ENCODE data around the gene BPIFB4. TPM values are rescaled to one million over a fixed set of nuclear protein-coding genes. Genes with fewer than 3 reads are reported as not detected.

The BPIFB4 gene
- polyA plus RNA-seq, 1 of the 3 experiments (the other 2 are of a cell fraction) = not detected

- Histone ChIP-seq H3K9me2 (no peaks in the 10 kb centered on the region), H3K9me3 (no peaks in the 10 kb centered on the region), H3K9ac (no peak overlapping the region), H3K36me3 (replicated peaks in 1 of 2; ENCODE audit: control insufficient read depth in 1 of 2, insufficient read depth in 2 of 2, low read length in 1 of 2) (no peaks in the 10 kb centered on the region), H3K4me3 (ENCODE audit: low read depth in 2 of 2, low read length in 1 of 2) (no peak overlapping the region), H4K20me1 (ENCODE audit: insufficient read depth) (no peaks in the 10 kb centered on the region), H3K79me2 (ENCODE audit: insufficient read depth) (no peaks in the 10 kb centered on the region), H3K27ac (ENCODE audit: low read depth in 2 of 2, low read length in 1 of 2) (no peak overlapping the region), H3K4me2 (no peak overlapping the region), H2AFZ (ENCODE audit: low read depth) (no peak overlapping the region), H3F3A (replicated peaks; ENCODE audit: insufficient read depth) (no peaks in the 10 kb centered on the region), H3K27me3 (ENCODE audit: insufficient read depth) (peaks cover 55% of the 10 kb centered on the region), H3K4me1 (ENCODE audit: control insufficient read depth in 1 of 2, insufficient read depth in 2 of 2, low read depth in 1 of 2, low read length in 1 of 2) (no peaks in the 10 kb centered on the region)
- TF ChIP-seq RAD21 (IDR thresholded peaks at IDR 0.05; ENCODE audit: low read length) (no peak), FOXM1 (IDR thresholded peaks at IDR 0.05; ENCODE audit: low read depth) (no peak), RFX5 (IDR thresholded peaks at IDR 0.05; ENCODE audit: low read length) (no peak), NRF1 (IDR thresholded peaks at IDR 0.05; ENCODE audit: low read depth, low read length) (no peak), TAF1 (IDR thresholded peaks at IDR 0.05; ENCODE audit: borderline replicate concordance, low read depth, low read length) (no peak), GABPA (IDR thresholded peaks at IDR 0.05; ENCODE audit: low read depth) (no peak), TCF12 (IDR thresholded peaks at IDR 0.05) (no peak), POLR2AphosphoS5 (IDR thresholded peaks at IDR 0.05; ENCODE audit: low read depth, low read length) (no peak), CHD2 (IDR thresholded peaks at IDR 0.05; ENCODE audit: low read length, partially characterized antibody) (no peak)
- TF ChIP-seq, protein P1, sequence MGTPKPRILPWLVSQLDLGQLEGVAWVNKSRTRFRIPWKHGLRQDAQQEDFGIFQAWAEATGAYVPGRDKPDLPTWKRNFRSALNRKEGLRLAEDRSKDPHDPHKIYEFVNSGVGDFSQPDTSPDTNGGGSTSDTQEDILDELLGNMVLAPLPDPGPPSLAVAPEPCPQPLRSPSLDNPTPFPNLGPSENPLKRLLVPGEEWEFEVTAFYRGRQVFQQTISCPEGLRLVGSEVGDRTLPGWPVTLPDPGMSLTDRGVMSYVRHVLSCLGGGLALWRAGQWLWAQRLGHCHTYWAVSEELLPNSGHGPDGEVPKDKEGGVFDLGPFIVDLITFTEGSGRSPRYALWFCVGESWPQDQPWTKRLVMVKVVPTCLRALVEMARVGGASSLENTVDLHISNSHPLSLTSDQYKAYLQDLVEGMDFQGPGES (IDR thresholded peaks at IDR 0.05; ENCODE audit: low read depth, low read length) = no peak
- DNase-seq = no peak
- ChIA-PET POLR2A (no interaction called here), CTCF (interaction anchor here (1.1 kb wide), 1 partner anchor 10 kb away, joined by 5 read pairs; no protein-coding TSS in a partner anchor)
- 16% methylated on average over 13 of the region's 14 CpGs for WGBS (ENCODE audit: low lambda C conversion rate)
Observed at GRCh38 chr20:33086052-33086722, 6.7 kb downstream of the BPIFB4 start.

DNA sequence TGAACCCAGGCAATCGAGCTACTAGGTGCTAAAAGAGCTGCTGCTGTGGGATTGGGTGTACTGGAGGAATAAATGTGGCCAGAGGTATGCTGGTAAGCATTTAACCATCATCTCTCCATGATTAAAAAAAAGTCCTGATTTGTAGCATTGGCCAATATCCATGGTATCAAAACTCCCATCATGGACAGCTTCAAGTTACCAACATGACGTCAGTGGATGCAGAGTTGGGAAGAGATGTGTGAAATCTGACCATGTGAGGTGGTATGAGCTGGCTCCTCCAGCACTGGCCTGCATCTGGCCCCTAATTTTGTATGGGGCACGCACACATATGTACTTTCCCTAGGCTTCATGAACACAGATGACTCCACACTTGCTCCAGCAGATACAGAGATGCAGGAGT lies 11.7 kb downstream of the BPIFB4 start:
- Histone ChIP-seq H3K27ac (ENCODE audit: low read depth in 2 of 2, low read length in 1 of 2) (no peak overlapping the region), H3K4me1 (ENCODE audit: control insufficient read depth in 1 of 2, insufficient read depth in 2 of 2, low read depth in 1 of 2, low read length in 1 of 2) (no peaks in the 10 kb centered on the region), H3K9ac (no peak overlapping the region), H3F3A (replicated peaks; ENCODE audit: insufficient read depth) (no peaks in the 10 kb centered on the region), H2AFZ (ENCODE audit: low read depth) (no peak overlapping the region), H3K4me3 (ENCODE audit: low read depth in 2 of 2, low read length in 1 of 2) (no peak overlapping the region), H3K4me2 (no peak overlapping the region), H3K36me3 (replicated peaks in 1 of 2; ENCODE audit: control insufficient read depth in 1 of 2, insufficient read depth in 2 of 2, low read length in 1 of 2) (no peaks in the 10 kb centered on the region), H4K20me1 (ENCODE audit: insufficient read depth) (no peaks in the 10 kb centered on the region), H3K9me2 (no peaks in the 10 kb centered on the region), H3K9me3 (no peaks in the 10 kb centered on the region), H3K79me2 (ENCODE audit: insufficient read depth) (no peaks in the 10 kb centered on the region), H3K27me3 (ENCODE audit: insufficient read depth) (peaks cover 39% of the 10 kb centered on the region)
- DNase-seq = no peak
- POLR2A ChIA-PET = no interaction called here
- CTCF ChIA-PET = interaction anchor here (1.7 kb wide), 1 partner anchor 11 kb away, joined by 5 read pairs; the partner anchor contains the start of gene BPIFB4
- WGBS (ENCODE audit: low lambda C conversion rate) = 0% methylated on average over 3 of the region's 3 CpGs
- TF ChIP-seq GATA2 (CRISPR knock-in tag; IDR thresholded peaks at IDR 0.05) (no peak), POLR2AphosphoS5 (IDR thresholded peaks at IDR 0.05; ENCODE audit: low read depth, low read length) (no peak), GABPA (IDR thresholded peaks at IDR 0.05; ENCODE audit: low read depth) (no peak), YY1 (IDR thresholded peaks at IDR 0.05; ENCODE audit: low read depth) (no peak), PBX3 (IDR thresholded peaks at IDR 0.05) (no peak), USF2 (IDR thresholded peaks at IDR 0.05; ENCODE audit: borderline replicate concordance, low read depth, low read length) (no peak), EZH2phosphoT487 (IDR thresholded peaks at IDR 0.05; ENCODE audit: borderline replicate concordance, low read depth) (no peak), FOXM1 (IDR thresholded peaks at IDR 0.05; ENCODE audit: low read depth) (no peak), RFX5 (IDR thresholded peaks at IDR 0.05; ENCODE audit: low read length) (no peak), NFIC (IDR thresholded peaks at IDR 0.05; ENCODE audit: borderline replicate concordance) (no peak), USF1 (IDR thresholded peaks at IDR 0.05; ENCODE audit: borderline replicate concordance, low read depth) (no peak), TCF12 (IDR thresholded peaks at IDR 0.05) (no peak), FOXJ3 (CRISPR knock-in tag; IDR thresholded peaks at IDR 0.05) (no peak), TEAD4 (IDR thresholded peaks at IDR 0.05; ENCODE audit: borderline replicate concordance, insufficient read depth) (no peak), FOSL2 (IDR thresholded peaks at IDR 0.05; ENCODE audit: borderline replicate concordance, low read depth) (no peak), EP300 (IDR thresholded peaks at IDR 0.05; ENCODE audit: borderline replicate concordance in 1 of 2, low read depth in 1 of 2, low read length in 1 of 2) (no peak), NRF1 (IDR thresholded peaks at IDR 0.05; ENCODE audit: low read depth, low read length) (no peak)
- TF ChIP-seq, protein P2, sequence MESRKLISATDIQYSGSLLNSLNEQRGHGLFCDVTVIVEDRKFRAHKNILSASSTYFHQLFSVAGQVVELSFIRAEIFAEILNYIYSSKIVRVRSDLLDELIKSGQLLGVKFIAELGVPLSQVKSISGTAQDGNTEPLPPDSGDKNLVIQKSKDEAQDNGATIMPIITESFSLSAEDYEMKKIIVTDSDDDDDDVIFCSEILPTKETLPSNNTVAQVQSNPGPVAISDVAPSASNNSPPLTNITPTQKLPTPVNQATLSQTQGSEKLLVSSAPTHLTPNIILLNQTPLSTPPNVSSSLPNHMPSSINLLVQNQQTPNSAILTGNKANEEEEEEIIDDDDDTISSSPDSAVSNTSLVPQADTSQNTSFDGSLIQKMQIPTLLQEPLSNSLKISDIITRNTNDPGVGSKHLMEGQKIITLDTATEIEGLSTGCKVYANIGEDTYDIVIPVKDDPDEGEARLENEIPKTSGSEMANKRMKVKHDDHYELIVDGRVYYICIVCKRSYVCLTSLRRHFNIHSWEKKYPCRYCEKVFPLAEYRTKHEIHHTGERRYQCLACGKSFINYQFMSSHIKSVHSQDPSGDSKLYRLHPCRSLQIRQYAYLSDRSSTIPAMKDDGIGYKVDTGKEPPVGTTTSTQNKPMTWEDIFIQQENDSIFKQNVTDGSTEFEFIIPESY (IDR thresholded peaks at IDR 0.05; ENCODE audit: borderline replicate concordance, low read depth) = no peak
